HL-60 (cell line): ENCODE data around the gene SLC18B1.

Source experiments
- DNase-seq, 2 experiments: peaks; one replicate each; pipeline ENCODE4 v3.0.0-alpha.2; 2010 to 2020; ENCODE audit warnings: low read depth in 1 of 2, low spot score in 1 of 2
- H3K27ac ChIP-seq: fragments of 250-450 bp; sonication (Bioruptor Pico); replicated peaks from 2 replicates; pipeline ENCODE4 v1.5.1; 2020; ENCODE audit warnings: mild to moderate bottlenecking, moderate library complexity
- H3K27me3 ChIP-seq: fragments of 250-450 bp; sonication (Bioruptor Pico); 2 replicates; pipeline ENCODE4 v1.5.1; 2021; ENCODE audit warnings: mild to moderate bottlenecking, moderate library complexity; ENCODE audit not compliant: insufficient read depth, poor library complexity, severe bottlenecking
- H3K4me3 ChIP-seq: replicated peaks from 2 replicates; pipeline ENCODE4 v1.5.1; 2011; ENCODE audit warnings: mild to moderate bottlenecking, control low read depth, low read length; ENCODE audit not compliant: insufficient read depth
- CTCF ChIP-seq: IDR thresholded peaks from one replicate; pipeline ENCODE4 v1.5.1; 2011; ENCODE audit warnings: low read length, control low read depth, inconsistent platforms; ENCODE audit not compliant: insufficient read depth
- GABPA ChIP-seq: IDR thresholded peaks from 2 replicates; pipeline ENCODE4 v1.6.1; 2012; ENCODE audit warnings: low read depth
- POLR2AphosphoS5 ChIP-seq: IDR thresholded peaks from 2 replicates; pipeline ENCODE4 v1.6.1; 2012; ENCODE audit warnings: low read depth
- REST ChIP-seq: IDR thresholded peaks from 2 replicates; pipeline ENCODE4 v1.6.1; 2012; ENCODE audit warnings: low read depth; ENCODE audit not compliant: insufficient replicate concordance
- SPI1 ChIP-seq: IDR thresholded peaks from 2 replicates; pipeline ENCODE4 v1.6.1; 2012; ENCODE audit warnings: low read depth, mild to moderate bottlenecking, borderline replicate concordance

The SLC18B1 gene

DNA sequence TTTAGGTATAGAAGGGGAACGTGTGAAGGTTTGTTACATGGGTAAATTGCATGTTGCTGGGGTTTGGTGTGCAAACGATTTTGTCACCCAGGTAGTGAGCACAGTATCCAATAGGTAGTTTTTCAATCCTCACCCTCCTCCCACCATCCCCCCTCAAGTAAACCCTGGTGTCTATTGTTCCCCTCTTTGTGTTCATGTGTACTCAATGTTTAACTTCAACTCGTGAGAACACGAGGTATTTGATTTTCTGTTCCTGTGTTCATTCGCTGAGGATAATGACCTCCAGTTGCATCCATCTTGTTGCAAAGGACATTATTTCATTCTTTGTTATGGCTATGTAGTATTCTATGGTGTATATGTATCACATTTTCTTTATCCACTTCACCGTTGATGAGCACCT lies 73.0 kb downstream of the SLC18B1 start:
- Histone ChIP-seq H3K27me3 (peaks cover 2% of the 10 kb centered on the region), H3K4me3 (no peak overlapping the region), H3K27ac (no peak overlapping the region)
- TF ChIP-seq POLR2AphosphoS5 (no peak), SPI1 (no peak), GABPA (no peak), REST (no peak), CTCF (no peak)
- DNase-seq, result no peak

DNA sequence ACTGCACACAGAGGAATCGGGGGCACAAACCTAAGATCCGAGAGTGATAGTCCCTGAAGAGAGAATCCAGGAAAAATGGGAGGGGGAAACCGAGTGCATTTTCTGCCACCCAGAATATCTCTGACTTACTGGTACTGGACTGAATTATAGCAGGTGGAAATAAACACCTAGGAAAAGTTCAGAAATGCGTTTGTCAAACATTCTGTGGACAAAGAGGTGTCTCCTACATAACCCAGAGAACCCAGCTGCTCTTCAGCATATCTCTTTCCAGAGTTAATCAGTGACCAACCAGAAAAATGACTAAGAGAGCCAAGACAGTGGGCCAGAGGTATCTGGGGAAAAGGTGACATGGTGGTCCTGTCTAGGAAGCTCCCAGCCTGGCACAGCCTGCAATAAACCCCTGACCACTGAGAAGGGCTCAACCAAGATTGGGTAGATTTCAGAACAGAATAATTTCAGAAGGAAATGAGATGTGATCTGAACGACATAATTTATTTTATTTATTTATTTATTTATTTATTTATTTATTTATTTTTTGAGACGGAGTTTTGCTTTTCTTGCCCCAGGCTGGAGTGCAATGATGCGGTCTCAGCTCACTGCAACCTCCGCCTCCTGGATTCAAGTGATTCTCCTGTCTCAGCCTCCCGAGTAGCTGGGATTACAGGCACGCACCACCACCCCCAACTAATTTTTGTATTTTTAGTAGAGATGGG lies 78.5 kb downstream of the SLC18B1 start:
- Histone ChIP-seq H3K27ac (no peak overlapping the region), H3K4me3 (no peak overlapping the region), H3K27me3 (peaks cover under 1% of the 10 kb centered on the region)
- no peak for TF ChIP-seq POLR2AphosphoS5
- no peak for TF ChIP-seq SPI1
- no peak for TF ChIP-seq CTCF
- no peak for TF ChIP-seq GABPA
- TF ChIP-seq REST, result no peak
- DNase-seq, result no peak
